Endothelial cell of umbilical vein (primary cell): ENCODE measurements around the gene APC2. TPM values are rescaled to one million over a fixed set of nuclear protein-coding genes. Genes with fewer than 3 reads are reported as not detected.

Source experiments
- BruUV-seq: library from RNA; stranded (reverse); fragments of 400-500 nt; replicated peaks from 2 replicates; lab custom pipeline; 2021; lab: Mats Ljungman, UMichigan
- CTCF ChIA-PET: fragments of 300-600, 350-600 bp; sonication (Branson Sonifier 250); formaldehyde crosslinking; loops from one replicate; lab custom pipeline; 2021; ENCODE audit warnings: antibody characterized with exemption, inconsistent platforms; lab: Charles Lee
- POLR2A ChIA-PET: fragments of 300-600, 350-600 bp; sonication (Branson Sonifier 250); formaldehyde crosslinking; loops from one replicate; lab custom pipeline; 2021; ENCODE audit warnings: antibody characterized with exemption, inconsistent platforms; lab: Charles Lee
- DNase-seq: peaks from one replicate; pipeline ENCODE4 v3.0.0-alpha.2; 2011; ENCODE audit warnings: low read depth, low spot score
- FAIRE-seq: peaks from 2 replicates; lab custom pipeline; 2011; peaks lifted over from hg19 to GRCh38; lab: Jason Lieb, UNC
- H2AFZ ChIP-seq: 2 replicates; pipeline ENCODE4 v1.6.0; 2012; ENCODE audit warnings: low read depth, low read length, control low read depth, inconsistent platforms
- H3K27ac ChIP-seq: 2 replicates; pipeline ENCODE4 v1.5.1; 2011; ENCODE audit warnings: low read depth, mild to moderate bottlenecking, control low read depth, low read length, moderate library complexity; ENCODE audit not compliant: insufficient read depth
- H3K27me3 ChIP-seq, 2 experiments: 2 replicates each; pipeline versions ENCODE4 v1.6.0 to v1.6.1; 2011; ENCODE audit warnings: low read length in 2 of 2, mixed read lengths in 1 of 2; ENCODE audit not compliant: control insufficient read depth in 2 of 2, insufficient read depth in 2 of 2
- H3K36me3 ChIP-seq, 2 experiments: 2 replicates in 1 of 2; 3 replicates in 1 of 2; pipeline ENCODE4 v1.5.1; 2011; ENCODE audit warnings: low read length in 2 of 2, mild to moderate bottlenecking in 1 of 2, moderate library complexity in 1 of 2; ENCODE audit not compliant: control insufficient read depth in 2 of 2, insufficient read depth in 2 of 2; ENCODE audit errors: extremely low read depth in 1 of 2
- H3K4me1 ChIP-seq: 3 replicates; pipeline ENCODE4 v1.5.1; 2011; ENCODE audit warnings: mild to moderate bottlenecking, low read length; ENCODE audit not compliant: control insufficient read depth, insufficient read depth; ENCODE audit errors: extremely low read depth
- H3K4me2 ChIP-seq: 2 replicates; pipeline ENCODE4 v1.6.1; 2011; ENCODE audit warnings: low read length, control low read depth, mixed read lengths; ENCODE audit not compliant: insufficient read depth
- H3K4me3 ChIP-seq, 3 experiments: fragments of 200-600 bp in 1 of 3; sonication (generic), shearing (Covaris generic) in 1 of 3; replicated peaks in 1 of 3; 2 replicates each; pipeline ENCODE4 v1.5.1; 2011 to 2016; ENCODE audit warnings: control low read depth in 3 of 3, low read length in 3 of 3, mild to moderate bottlenecking in 2 of 3, inconsistent platforms in 1 of 3, low read depth in 1 of 3, moderate library complexity in 1 of 3; ENCODE audit not compliant: insufficient read depth in 1 of 3
- H3K79me2 ChIP-seq: 2 replicates; pipeline ENCODE4 v1.6.0; 2012; ENCODE audit warnings: low read length, inconsistent platforms; ENCODE audit not compliant: control insufficient read depth, insufficient read depth
- H3K9ac ChIP-seq: replicated peaks from 2 replicates; pipeline ENCODE3; 2011; ENCODE audit warnings: low read length, control low read depth; ENCODE audit not compliant: insufficient read depth; ENCODE audit errors: extremely low read depth
- H3K9me1 ChIP-seq: replicated peaks from 3 replicates; pipeline ENCODE4 v1.6.0; 2011; ENCODE audit warnings: mild to moderate bottlenecking, low read length; ENCODE audit not compliant: control insufficient read depth, insufficient read depth; ENCODE audit errors: extremely low read depth
- H3K9me3 ChIP-seq: replicated peaks from 2 replicates; pipeline ENCODE4 v1.5.1; 2012; ENCODE audit warnings: low read length, inconsistent platforms; ENCODE audit not compliant: control insufficient read depth, insufficient read depth
- H4K20me1 ChIP-seq: replicated peaks from 2 replicates; pipeline ENCODE3; 2011; ENCODE audit warnings: mild to moderate bottlenecking, low read length; ENCODE audit not compliant: control insufficient read depth, insufficient read depth; ENCODE audit errors: extremely low read depth
- GATA2 ChIP-seq: IDR thresholded peaks from 2 replicates; pipeline ENCODE4 v1.7.0; 2011; ENCODE audit warnings: low read depth, mild to moderate bottlenecking, moderate library complexity, mixed read lengths, low read length; ENCODE audit not compliant: insufficient read length, insufficient read depth
- JUN ChIP-seq: IDR thresholded peaks from 2 replicates; pipeline ENCODE4 v1.6.1; 2011; ENCODE audit warnings: borderline replicate concordance, low read depth; ENCODE audit not compliant: insufficient read length, insufficient read depth
- MYC ChIP-seq: IDR thresholded peaks from one replicate; pipeline ENCODE4 v1.6.1; 2011; ENCODE audit warnings: mild to moderate bottlenecking, low read depth, low read length
- POLR2A ChIP-seq: IDR thresholded peaks from 2 replicates; pipeline ENCODE4 v1.6.1; 2012; ENCODE audit warnings: low read depth, mild to moderate bottlenecking, control low read depth, low read length
- dilution Hi-C: fragments of 300-500 bp; cut with MboI; formaldehyde crosslinking; loops from one replicate; pipeline ENCODE4 v1.15.0; 2019; ENCODE audit warnings: low sequenced_read_pairs; ENCODE audit not compliant: extremely low pct_ligation_motif_present
- intact Hi-C: fragments of 100-400 bp; cut with micrococcal nuclease; formaldehyde crosslinking; loops from one replicate; pipeline ENCODE4 v1.10.0; 2022
- polyA plus RNA-seq, 4 experiments: library from polyadenylated mRNA; depleted of rRNA in 3 of 4; stranded (reverse) in 3 of 4; unstranded in 1 of 4; fragments of >200 nt; gene quantifications; 2 replicates each; pipeline versions ENCODE4 v1.2.1 to v1.2.3, GENCODE V29; 2011 to 2012; ENCODE audit warnings: missing spikeins in 1 of 4
- total RNA-seq: library from RNA; stranded (reverse); gene quantifications from 2 replicates; pipeline ENCODE4 v1.2.3, GENCODE V29; 2021
- TF ChIP-seq, protein P1 (sequence below): IDR thresholded peaks from 2 replicates; pipeline ENCODE4 v1.6.1; 2011; ENCODE audit not compliant: insufficient read depth, insufficient read length

APC2 gene
- total and polyA plus RNA-seq, 2 donors (not counting 3 experiments of a cell fraction or from before 2014, with no cell fraction given), result 0.01 to 0.04 TPM

DNA sequence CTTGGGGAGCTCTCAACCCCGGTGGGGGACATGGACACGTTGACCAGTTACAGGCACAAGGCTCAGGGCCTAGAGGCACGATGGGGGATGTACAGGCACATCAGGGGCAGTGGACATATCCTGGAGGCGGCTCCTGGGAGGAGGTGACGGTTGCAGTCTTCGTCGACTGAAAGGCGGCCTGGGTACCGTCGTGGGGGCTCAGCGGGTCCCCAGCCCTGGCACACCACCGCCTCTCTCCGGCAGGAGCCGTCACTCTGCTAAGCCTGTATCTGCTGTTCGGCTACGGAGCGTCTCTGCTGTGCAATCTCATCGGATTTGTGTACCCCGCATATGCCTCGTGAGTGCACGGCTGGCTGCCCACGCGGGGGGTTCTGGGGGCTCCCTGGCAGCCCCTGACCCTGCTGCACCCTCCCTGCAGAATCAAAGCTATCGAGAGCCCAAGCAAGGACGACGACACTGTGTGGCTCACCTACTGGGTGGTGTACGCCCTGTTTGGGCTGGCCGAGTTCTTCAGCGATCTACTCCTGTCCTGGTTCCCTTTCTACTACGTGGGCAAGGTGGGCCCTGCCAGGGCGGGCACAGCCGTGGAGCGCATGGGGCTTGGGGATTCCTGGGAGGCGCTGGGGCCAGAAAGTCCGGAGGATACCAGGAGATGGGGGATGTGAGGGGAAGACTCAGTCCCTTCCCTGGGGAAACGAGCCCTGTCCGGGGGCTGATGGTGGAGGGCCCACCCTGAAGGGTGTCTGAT, 45.3 kb downstream of the APC2 start:
- no TSS peak for BruUV-seq
- peaks cover 5% of the 10 kb centered on the region for H3K4me1 ChIP-seq
- DNase-seq (no peak), FAIRE-seq (no peak)
- peaks cover 0 to 6% of the 10 kb centered on the region in 2 experiments for H3K27me3 ChIP-seq
- H3K9ac ChIP-seq, result no peak overlapping the region
- no peaks in the 10 kb centered on the region for H3K9me3 ChIP-seq
- no peak overlapping the region for H3K4me2 ChIP-seq
- no peaks in the 10 kb centered on the region for H3K79me2 ChIP-seq
- no peaks in the 10 kb centered on the region for H4K20me1 ChIP-seq
- no peaks in the 10 kb centered on the region for H3K36me3 ChIP-seq
- no peak overlapping the region for H2AFZ ChIP-seq
- intact Hi-C loops (no loop called here), dilution Hi-C loops (no loop called here)
- ChIA-PET POLR2A (no interaction called here), CTCF (interaction anchor here (2.6 kb wide), 1 partner anchor 8 kb away, joined by 7 read pairs; no protein-coding TSS in a partner anchor)
- no peaks in the 10 kb centered on the region for H3K9me1 ChIP-seq
- TF ChIP-seq, protein P1, sequence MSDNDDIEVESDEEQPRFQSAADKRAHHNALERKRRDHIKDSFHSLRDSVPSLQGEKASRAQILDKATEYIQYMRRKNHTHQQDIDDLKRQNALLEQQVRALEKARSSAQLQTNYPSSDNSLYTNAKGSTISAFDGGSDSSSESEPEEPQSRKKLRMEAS, result no peak
- no peak for TF ChIP-seq POLR2A
- TF ChIP-seq GATA2, result no peak
- TF ChIP-seq JUN, result no peak
- TF ChIP-seq MYC, result no peak
- no peak overlapping the region for H3K27ac ChIP-seq
- H3K4me3 ChIP-seq, result no peak overlapping the region
